ENCODE measurements around the gene SGMS2.

SGMS2 gene

GRCh38 chr4:107793996-107794395 is 30.7 kb upstream of the SGMS2 start:
- H3K4me3 ChIP-seq (replicated peaks; ENCODE audit: low read depth, low read length), result no peak overlapping the region
- TF ChIP-seq, protein P1, sequence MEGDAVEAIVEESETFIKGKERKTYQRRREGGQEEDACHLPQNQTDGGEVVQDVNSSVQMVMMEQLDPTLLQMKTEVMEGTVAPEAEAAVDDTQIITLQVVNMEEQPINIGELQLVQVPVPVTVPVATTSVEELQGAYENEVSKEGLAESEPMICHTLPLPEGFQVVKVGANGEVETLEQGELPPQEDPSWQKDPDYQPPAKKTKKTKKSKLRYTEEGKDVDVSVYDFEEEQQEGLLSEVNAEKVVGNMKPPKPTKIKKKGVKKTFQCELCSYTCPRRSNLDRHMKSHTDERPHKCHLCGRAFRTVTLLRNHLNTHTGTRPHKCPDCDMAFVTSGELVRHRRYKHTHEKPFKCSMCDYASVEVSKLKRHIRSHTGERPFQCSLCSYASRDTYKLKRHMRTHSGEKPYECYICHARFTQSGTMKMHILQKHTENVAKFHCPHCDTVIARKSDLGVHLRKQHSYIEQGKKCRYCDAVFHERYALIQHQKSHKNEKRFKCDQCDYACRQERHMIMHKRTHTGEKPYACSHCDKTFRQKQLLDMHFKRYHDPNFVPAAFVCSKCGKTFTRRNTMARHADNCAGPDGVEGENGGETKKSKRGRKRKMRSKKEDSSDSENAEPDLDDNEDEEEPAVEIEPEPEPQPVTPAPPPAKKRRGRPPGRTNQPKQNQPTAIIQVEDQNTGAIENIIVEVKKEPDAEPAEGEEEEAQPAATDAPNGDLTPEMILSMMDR (IDR thresholded peaks at IDR 0.05; ENCODE audit: low read length, missing control alignments), result no peak
- no peak for DNase-seq (ENCODE audit: low read depth)

GRCh38 chr4:107799669-107800450 is 24.9 kb upstream of the SGMS2 start:
- TF ChIP-seq, protein P1 (IDR thresholded peaks at IDR 0.05; ENCODE audit: low read length, missing control alignments), result no peak
- no peak for DNase-seq (ENCODE audit: low read depth)
- H3K4me3 ChIP-seq (replicated peaks; ENCODE audit: low read depth, low read length), result no peak overlapping the region

- H3K4me3 ChIP-seq (replicated peaks; ENCODE audit: low read depth, low read length), result no peak overlapping the region
- no peak for DNase-seq (ENCODE audit: low read depth)
- TF ChIP-seq, protein P1 (IDR thresholded peaks at IDR 0.05; ENCODE audit: low read length, missing control alignments), result no peak
Measured at GRCh38 chr4:107800706-107801105, 24.0 kb upstream of the SGMS2 start.

- DNase-seq (ENCODE audit: low read depth), result no peak
- TF ChIP-seq, protein P1 (IDR thresholded peaks at IDR 0.05; ENCODE audit: low read length, missing control alignments), result no peak
- H3K4me3 ChIP-seq (replicated peaks; ENCODE audit: low read depth, low read length), result no peak overlapping the region
Measured at GRCh38 chr4:107801766-107802211, 22.9 kb upstream of the SGMS2 start.

- TF ChIP-seq, protein P1 (IDR thresholded peaks at IDR 0.05; ENCODE audit: low read length, missing control alignments), result no peak
- H3K4me3 ChIP-seq (replicated peaks; ENCODE audit: low read depth, low read length), result no peak overlapping the region
- DNase-seq (ENCODE audit: low read depth), result no peak
Measured at GRCh38 chr4:107804956-107805355, 19.8 kb upstream of the SGMS2 start.

- TF ChIP-seq, protein P1 (IDR thresholded peaks at IDR 0.05; ENCODE audit: low read length, missing control alignments), result no peak
- no peak for DNase-seq (ENCODE audit: low read depth)
- H3K4me3 ChIP-seq (replicated peaks; ENCODE audit: low read depth, low read length), result no peak overlapping the region
Measured at GRCh38 chr4:107806196-107806595, 18.5 kb upstream of the SGMS2 start.

- no peak for DNase-seq (ENCODE audit: low read depth)
- TF ChIP-seq, protein P1 (IDR thresholded peaks at IDR 0.05; ENCODE audit: low read length, missing control alignments), result no peak
- H3K4me3 ChIP-seq (replicated peaks; ENCODE audit: low read depth, low read length), result no peak overlapping the region
Measured at GRCh38 chr4:107808572-107808971, 16.2 kb upstream of the SGMS2 start.

Data from fibroblast of pulmonary artery (primary cell).